SK-N-SH (cell line): ENCODE measurements around the gene ZNF774. TPM values are rescaled to one million over a fixed set of nuclear protein-coding genes. Genes with fewer than 3 reads are reported as not detected.

ENCODE experiments used
- CTCF ChIA-PET: fragments of 300-600, 350-600 bp; formaldehyde crosslinking; extraction: SDS; loops from one replicate; lab custom pipeline; 2021; lab: Yijun Ruan, JAX
- POLR2A ChIA-PET: fragments of 350-600 bp; sonication (Branson Sonifier 250); formaldehyde crosslinking; extraction: SDS; loops from one replicate; lab custom pipeline; 2020; ENCODE audit warnings: antibody characterized with exemption, inconsistent platforms; lab: Yijun Ruan, JAX
- DNase-seq: peaks from one replicate; pipeline ENCODE4 v3.0.0; 2012
- H2AFZ ChIP-seq: fragments of 200-600 bp; sonication (generic); 2 replicates; pipeline ENCODE4 v1.8.1; 2016; ENCODE audit warnings: antibody characterized with exemption, mild to moderate bottlenecking, low read depth
- H3F3A ChIP-seq: fragments of 200-600 bp; sonication (generic); replicated peaks from 2 replicates; pipeline ENCODE3; 2016; ENCODE audit warnings: antibody characterized with exemption, mild to moderate bottlenecking; ENCODE audit not compliant: insufficient read depth
- H3K27ac ChIP-seq, 2 experiments: fragments of 200-500 bp in 1 of 2; fragments of 200-600 bp in 1 of 2; sonication (Bioruptor generic) in 1 of 2; sonication (generic), shearing (Covaris generic) in 1 of 2; 2 replicates each; pipeline versions ENCODE4 v1.5.1 to v1.6.1; 2014 to 2016; ENCODE audit warnings: low read depth in 2 of 2, inconsistent platforms in 1 of 2, low read length in 1 of 2, mild to moderate bottlenecking in 1 of 2, mixed read lengths in 1 of 2
- H3K27me3 ChIP-seq: fragments of 200-600 bp; sonication (generic), shearing (Covaris generic); 2 replicates; pipeline ENCODE4 v1.6.1; 2016; ENCODE audit warnings: mixed run types; ENCODE audit not compliant: insufficient read depth
- H3K36me3 ChIP-seq, 2 experiments: fragments of 200-500 bp in 1 of 2; fragments of 200-600 bp in 1 of 2; sonication (Bioruptor generic) in 1 of 2; sonication (generic) in 1 of 2; replicated peaks in 1 of 2; 2 replicates each; pipeline versions ENCODE3 to v1.5.1; 2014 to 2016; ENCODE audit warnings: low read length in 1 of 2, mild to moderate bottlenecking in 1 of 2; ENCODE audit not compliant: insufficient read depth in 2 of 2, control insufficient read depth in 1 of 2
- H3K4me1 ChIP-seq, 2 experiments: fragments of 200-500 bp in 1 of 2; fragments of 200-600 bp in 1 of 2; sonication (Bioruptor generic) in 1 of 2; sonication (generic), shearing (Covaris generic) in 1 of 2; 2 replicates each; pipeline versions ENCODE4 v1.5.1 to v1.6.1; 2014 to 2016; ENCODE audit warnings: low read depth in 1 of 2, low read length in 1 of 2, mixed run types in 1 of 2; ENCODE audit not compliant: insufficient read depth in 2 of 2, control insufficient read depth in 1 of 2
- H3K4me2 ChIP-seq: fragments of 200-600 bp; sonication (generic), shearing (Covaris generic); 2 replicates; pipeline ENCODE4 v1.6.1; 2017; ENCODE audit warnings: mixed run types
- H3K4me3 ChIP-seq, 2 experiments: fragments of 200-500 bp in 1 of 2; fragments of 200-600 bp in 1 of 2; sonication (Bioruptor generic) in 1 of 2; sonication (generic), shearing (Covaris generic) in 1 of 2; 2 replicates each; pipeline versions ENCODE4 v1.5.1 to v1.8.1; 2014 to 2016; ENCODE audit warnings: low read depth in 2 of 2, inconsistent platforms in 1 of 2, low read length in 1 of 2, mild to moderate bottlenecking in 1 of 2, mixed read lengths in 1 of 2, moderate library complexity in 1 of 2
- H3K79me2 ChIP-seq: fragments of 200-600 bp; sonication (generic); 2 replicates; pipeline ENCODE4 v1.8.1; 2017; ENCODE audit warnings: mild to moderate bottlenecking; ENCODE audit not compliant: insufficient read depth
- H3K9ac ChIP-seq: fragments of 200-600 bp; sonication (generic); 2 replicates; pipeline ENCODE4 v1.6.1; 2017; ENCODE audit warnings: mixed run types
- H3K9me2 ChIP-seq: fragments of 200-600 bp; sonication (generic); 2 replicates; pipeline ENCODE4 v1.6.1; 2017; ENCODE audit warnings: mixed run types
- H3K9me3 ChIP-seq: fragments of 200-600 bp; sonication (generic); 2 replicates; pipeline ENCODE4 v1.6.1; 2017; ENCODE audit warnings: mixed run types, mild to moderate bottlenecking, moderate library complexity
- H4K20me1 ChIP-seq: fragments of 200-600 bp; sonication (generic); 2 replicates; pipeline ENCODE4 v1.6.1; 2017; ENCODE audit warnings: mild to moderate bottlenecking, mixed run types; ENCODE audit not compliant: insufficient read depth
- ELF1 ChIP-seq: IDR thresholded peaks from 2 replicates; pipeline ENCODE4 v1.4.0; 2012
- JUND ChIP-seq: IDR thresholded peaks from 2 replicates; pipeline ENCODE4 v1.4.0; 2012
- POLR2AphosphoS5 ChIP-seq: IDR thresholded peaks from 2 replicates; pipeline ENCODE4 v1.6.1; 2012; ENCODE audit warnings: low read depth, low read length
- REST ChIP-seq: IDR thresholded peaks from 2 replicates; pipeline ENCODE4 v1.6.1; 2012; ENCODE audit warnings: mild to moderate bottlenecking, low read depth, low read length, moderate library complexity
- SIN3A ChIP-seq: IDR thresholded peaks from 2 replicates; pipeline ENCODE4 v1.6.1; 2012; ENCODE audit warnings: low read depth, mild to moderate bottlenecking, low read length, moderate library complexity, borderline replicate concordance
- TCF12 ChIP-seq: IDR thresholded peaks from 2 replicates; pipeline ENCODE4 v1.4.0; 2012
- WGBS: methylation state at CpG from one replicate; pipeline ENCODE4 v1.1.6; 2017; ENCODE audit warnings: low lambda C conversion rate; 5-methylcytosine and 5-hydroxymethylcytosine counted together
- polyA plus RNA-seq, 3 experiments: library from polyadenylated mRNA; depleted of rRNA; stranded (reverse); fragments of >200 nt; gene quantifications; 2 replicates each; pipeline ENCODE4 v1.2.3, GENCODE V29; 2012
- TF ChIP-seq, protein P1 (sequence below): fragments of 150-350 bp; IDR thresholded peaks from 2 replicates; pipeline ENCODE4 v1.6.1; 2016; ENCODE audit warnings: mild to moderate bottlenecking, low read depth, low read length
- TF ChIP-seq, protein P2 (sequence below): IDR thresholded peaks from 2 replicates; pipeline ENCODE4 v1.4.0; 2012; ENCODE audit warnings: low read depth, borderline replicate concordance

ZNF774 gene
- polyA plus RNA-seq, 1 of the 3 experiments (the other 2 are of a cell fraction) = 1.8 TPM

- peaks cover 13 to 37% of the 10 kb centered on the region in 2 experiments for H3K36me3 ChIP-seq
- WGBS = 97% methylated on average over 12 of the region's 12 CpGs
- H3K4me1 ChIP-seq = peaks cover 0 to 18% of the 10 kb centered on the region in 2 experiments; a peak in 2 of 4 replicates
- peaks cover 76% of the 10 kb centered on the region for H4K20me1 ChIP-seq
- POLR2A ChIA-PET = interaction anchor here (0.7 kb wide), 1 partner anchor 135 kb away, joined by 3 read pairs; the partner anchor contains the start of gene CRTC3
- no peak overlapping the region for H3K4me3 ChIP-seq
- DNase-seq = no peak
- peak overlapping the region in 1 of 2 experiments; percentile 30; a peak in 1 of 4 replicates for H3K27ac ChIP-seq
- H3K27me3 ChIP-seq = no peaks in the 10 kb centered on the region
- peaks cover 100% of the 10 kb centered on the region for H3K79me2 ChIP-seq
- no peaks in the 10 kb centered on the region for H3K9me3 ChIP-seq
- no peak overlapping the region for H2AFZ ChIP-seq
- no peak overlapping the region for H3K4me2 ChIP-seq
- H3K9me2 ChIP-seq = no peaks in the 10 kb centered on the region
- H3K9ac ChIP-seq = no peak overlapping the region
- CTCF ChIA-PET = interaction anchor here (0.9 to 1.1 kb wide), 2 partner anchors 13 to 491 kb away, joined by 3 read pairs; no protein-coding TSS in a partner anchor
- no peak for TF ChIP-seq SIN3A
- TF ChIP-seq, protein P1, sequence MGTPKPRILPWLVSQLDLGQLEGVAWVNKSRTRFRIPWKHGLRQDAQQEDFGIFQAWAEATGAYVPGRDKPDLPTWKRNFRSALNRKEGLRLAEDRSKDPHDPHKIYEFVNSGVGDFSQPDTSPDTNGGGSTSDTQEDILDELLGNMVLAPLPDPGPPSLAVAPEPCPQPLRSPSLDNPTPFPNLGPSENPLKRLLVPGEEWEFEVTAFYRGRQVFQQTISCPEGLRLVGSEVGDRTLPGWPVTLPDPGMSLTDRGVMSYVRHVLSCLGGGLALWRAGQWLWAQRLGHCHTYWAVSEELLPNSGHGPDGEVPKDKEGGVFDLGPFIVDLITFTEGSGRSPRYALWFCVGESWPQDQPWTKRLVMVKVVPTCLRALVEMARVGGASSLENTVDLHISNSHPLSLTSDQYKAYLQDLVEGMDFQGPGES = no peak
- TF ChIP-seq, protein P2, sequence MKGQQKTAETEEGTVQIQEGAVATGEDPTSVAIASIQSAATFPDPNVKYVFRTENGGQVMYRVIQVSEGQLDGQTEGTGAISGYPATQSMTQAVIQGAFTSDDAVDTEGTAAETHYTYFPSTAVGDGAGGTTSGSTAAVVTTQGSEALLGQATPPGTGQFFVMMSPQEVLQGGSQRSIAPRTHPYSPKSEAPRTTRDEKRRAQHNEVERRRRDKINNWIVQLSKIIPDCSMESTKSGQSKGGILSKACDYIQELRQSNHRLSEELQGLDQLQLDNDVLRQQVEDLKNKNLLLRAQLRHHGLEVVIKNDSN = no peak
- no peak for TF ChIP-seq POLR2AphosphoS5
- H3F3A ChIP-seq = peaks cover 34% of the 10 kb centered on the region
Measured at GRCh38 chr15:90394748-90395442, 42.8 kb downstream of the ZNF774 start.

- peaks cover 98% of the 10 kb centered on the region for H3K79me2 ChIP-seq
- H3K27me3 ChIP-seq = no peaks in the 10 kb centered on the region
- H3K36me3 ChIP-seq = peaks cover 9 to 30% of the 10 kb centered on the region in 2 experiments
- peak overlapping the region in 1 of 2 experiments; percentile 20; a peak in 1 of 4 replicates for H3K27ac ChIP-seq
- H2AFZ ChIP-seq = no peak overlapping the region
- H3K9me3 ChIP-seq = no peaks in the 10 kb centered on the region
- H4K20me1 ChIP-seq = peaks cover 67% of the 10 kb centered on the region
- no peak overlapping the region for H3K9ac ChIP-seq
- TF ChIP-seq ELF1 (no peak), JUND (no peak), REST (no peak), TCF12 (no peak)
- TF ChIP-seq, protein P1 = no peak
- TF ChIP-seq, protein P2 = no peak
- TF ChIP-seq, all 33 proteins: peak for 0
- peaks cover 41% of the 10 kb centered on the region for H3F3A ChIP-seq
- no peak overlapping the region for H3K4me3 ChIP-seq
- H3K4me1 ChIP-seq = peaks cover 6 to 21% of the 10 kb centered on the region in 2 experiments
- H3K4me2 ChIP-seq = no peak overlapping the region
- WGBS = 100% methylated on average over 4 of the region's 4 CpGs
- ChIA-PET CTCF (interaction anchor here (0.9 to 1.5 kb wide), 2 partner anchors 12 to 21 kb away, joined by 3 read pairs; no protein-coding TSS in a partner anchor), POLR2A (no interaction called here)
- no peak for DNase-seq
- H3K9me2 ChIP-seq = no peaks in the 10 kb centered on the region
Measured at GRCh38 chr15:90396321-90396720, 44.2 kb downstream of the ZNF774 start.
